Measurements from ENCODE around the gene RNF217.
"Not testable (repeated sequence)": the region's sequence is repeated elsewhere in the genome, so short reads cannot be mapped to it uniquely, and the experiment has no call there.

Gene RNF217

GRCh38 chr6:125019918-125020317 lies 57.7 kb downstream of the RNF217 start:
- no peak for DNase-seq

- DNase-seq = no peak
Measured at GRCh38 chr6:125020385-125020784, 58.1 kb downstream of the RNF217 start.

GRCh38 chr6:125022391-125022989 lies 60.3 kb downstream of the RNF217 start:
- DNase-seq = no peak

GRCh38 chr6:125025164-125025854 lies 63.1 kb downstream of the RNF217 start:
- no peak for DNase-seq

- DNase-seq = no peak
Measured at GRCh38 chr6:125027287-125027686, 65.0 kb downstream of the RNF217 start.

- no peak for DNase-seq
Measured at GRCh38 chr6:125030969-125031368, 68.7 kb downstream of the RNF217 start.

GRCh38 chr6:125031385-125031784 lies 69.1 kb downstream of the RNF217 start:
- DNase-seq = no peak

GRCh38 chr6:125034929-125035328 lies 72.7 kb downstream of the RNF217 start:
- DNase-seq = not testable (repeated sequence)

GRCh38 chr6:125036486-125036885 lies 74.2 kb downstream of the RNF217 start:
- DNase-seq = not testable (repeated sequence)

- no peak for DNase-seq
Measured at GRCh38 chr6:125037827-125038226, 75.6 kb downstream of the RNF217 start.

GRCh38 chr6:125038925-125039324 lies 76.7 kb downstream of the RNF217 start:
- no peak for DNase-seq

GRCh38 chr6:125041740-125042459 lies 79.7 kb downstream of the RNF217 start:
- DNase-seq = no peak

GRCh38 chr6:125044066-125044465 lies 81.8 kb downstream of the RNF217 start:
- DNase-seq = no peak

GRCh38 chr6:125044667-125045066 lies 82.4 kb downstream of the RNF217 start:
- no peak for DNase-seq

- DNase-seq = no peak
Measured at GRCh38 chr6:125046107-125046925, 84.1 kb downstream of the RNF217 start.

- DNase-seq = no peak
Measured at GRCh38 chr6:125048274-125048673, 86.0 kb downstream of the RNF217 start.

- no peak for DNase-seq
Measured at GRCh38 chr6:125050663-125051318, 88.6 kb downstream of the RNF217 start.

- no peak for DNase-seq
Measured at GRCh38 chr6:125053809-125054208, 91.6 kb downstream of the RNF217 start.

GRCh38 chr6:125054331-125054730 lies 92.1 kb downstream of the RNF217 start:
- no peak for DNase-seq

GRCh38 chr6:125057392-125058246 lies 95.4 kb downstream of the RNF217 start:
- no peak for DNase-seq

GRCh38 chr6:125058546-125058945 lies 96.3 kb downstream of the RNF217 start:
- no peak for DNase-seq

- no peak for DNase-seq
Measured at GRCh38 chr6:125063307-125063706, 101.1 kb downstream of the RNF217 start.

Data from CD4-positive, alpha-beta T cell treated with Interleukin-21 for 1 hour (primary cell).